HG03066 (cell line): Measurements from ENCODE around the gene RETN.

Source experiments
- ATAC-seq: cut with Tn5 transposase; IDR thresholded peaks from one replicate; pipeline ENCODE4 v1.9.1; 2021; ENCODE audit warnings: low read depth; ENCODE audit not compliant: unreplicated experiment

Gene RETN

DNA sequence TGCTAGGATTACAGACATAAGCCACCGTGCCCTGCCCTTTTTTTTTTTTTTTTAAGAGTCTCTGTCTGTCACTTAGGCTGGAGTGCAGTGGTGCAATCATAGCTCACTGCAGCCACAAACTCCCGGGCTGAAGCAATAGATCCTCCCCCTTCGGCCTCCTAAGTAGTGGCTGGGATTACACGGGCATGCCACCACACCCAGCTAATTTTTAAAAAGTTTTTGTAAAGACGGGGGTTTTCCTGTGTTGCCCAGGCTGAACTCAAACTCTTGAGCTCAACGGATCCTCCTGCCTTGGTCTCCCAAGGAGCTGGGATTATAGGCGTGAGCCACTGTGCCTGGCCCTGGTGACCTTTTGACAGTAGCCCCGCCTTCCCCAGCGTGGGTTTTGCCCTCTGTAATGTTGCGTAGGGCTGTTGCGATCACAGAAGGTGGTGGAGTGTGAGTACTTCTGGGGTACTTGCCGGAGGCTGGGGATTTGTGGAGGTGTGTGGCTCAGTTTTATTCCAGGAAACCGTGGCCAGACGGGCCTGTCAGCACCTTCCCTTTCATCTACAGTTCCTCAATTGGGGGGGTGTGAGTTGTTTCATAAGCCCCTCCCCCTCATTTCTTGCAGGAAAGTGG is 11.6 kb upstream of the RETN start:
- ATAC-seq = no peak

DNA sequence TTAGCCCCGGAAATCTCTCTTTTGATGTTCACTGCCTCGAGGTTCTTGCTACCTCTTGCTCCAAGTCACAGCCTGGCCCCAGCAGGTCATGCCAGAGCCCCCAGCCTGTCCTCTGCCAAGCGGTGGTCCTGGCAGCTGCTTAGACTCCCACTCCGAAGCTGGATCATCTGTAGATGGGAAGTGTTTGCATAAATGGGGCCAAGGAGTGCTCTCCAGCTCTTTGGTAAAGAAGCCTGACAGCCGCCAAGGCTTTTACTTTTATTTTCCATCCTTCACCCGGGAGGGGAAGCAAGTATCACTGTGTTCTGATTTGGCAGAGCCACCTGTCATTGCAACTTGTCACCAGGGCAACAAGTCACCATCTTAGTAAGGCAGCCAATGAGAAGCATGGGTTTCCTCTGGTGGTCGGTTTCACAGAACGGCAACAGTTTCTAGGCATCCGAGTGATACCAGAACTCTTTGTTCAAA is 10.6 kb upstream of the RETN start:
- ATAC-seq = peak; percentile 75

DNA sequence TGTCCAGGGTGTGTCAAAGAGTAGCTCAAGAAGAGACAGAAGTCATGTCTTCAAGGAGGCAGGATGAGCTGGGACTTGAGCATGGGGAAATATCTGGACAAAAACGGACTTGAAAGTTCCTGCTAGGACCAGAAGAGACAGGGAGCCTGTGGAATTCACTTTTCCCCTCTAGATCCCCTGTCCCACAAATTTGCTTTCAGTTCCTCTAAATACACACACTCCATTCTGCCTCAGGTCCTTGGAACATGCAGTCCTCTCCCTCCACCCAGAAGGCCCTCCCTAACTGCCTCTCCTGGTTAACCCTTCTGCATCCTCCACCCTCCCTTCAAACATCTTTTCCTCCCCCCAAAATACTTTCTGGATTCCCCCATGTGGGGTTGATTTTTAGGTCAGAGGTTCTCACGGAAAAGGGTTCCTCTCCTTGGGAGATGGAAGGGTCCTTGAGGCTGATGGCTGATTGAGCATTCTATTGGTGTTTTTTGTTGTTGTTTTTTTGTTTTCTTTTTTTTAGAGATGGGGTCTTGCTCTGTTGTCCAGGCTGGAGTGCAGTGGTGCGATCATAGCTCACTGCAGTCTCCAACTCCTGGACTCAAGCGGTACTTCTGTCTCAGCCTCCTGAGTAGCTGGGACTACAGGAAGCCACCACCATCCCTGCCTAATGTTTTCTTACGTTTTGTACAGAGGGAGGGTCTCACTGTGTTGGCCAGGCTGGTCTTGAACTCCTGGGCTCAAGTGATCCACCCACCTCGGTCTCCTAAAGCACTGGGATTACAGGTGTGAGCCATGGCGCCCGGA is 6.9 kb upstream of the RETN start:
- no peak for ATAC-seq

DNA sequence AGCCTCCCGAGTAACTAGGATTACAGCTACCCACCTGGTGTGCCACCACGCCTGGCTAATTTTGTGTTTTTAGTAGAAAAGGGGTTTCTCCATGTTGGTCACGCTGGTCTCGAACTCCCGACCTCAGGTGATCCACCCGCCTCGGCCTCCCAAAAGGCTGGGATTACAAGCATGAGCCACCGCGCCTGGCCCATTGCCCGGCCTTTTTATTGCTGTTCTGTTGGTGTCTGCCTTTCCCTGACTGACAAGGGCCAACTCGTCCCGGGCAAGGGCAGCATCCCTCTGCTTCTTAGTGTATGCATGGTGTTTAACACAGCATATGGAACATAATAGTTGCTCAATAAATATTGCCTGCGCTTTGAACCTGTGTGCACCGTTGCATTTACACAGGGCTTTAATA is 6.2 kb upstream of the RETN start:
- ATAC-seq = no peak

DNA sequence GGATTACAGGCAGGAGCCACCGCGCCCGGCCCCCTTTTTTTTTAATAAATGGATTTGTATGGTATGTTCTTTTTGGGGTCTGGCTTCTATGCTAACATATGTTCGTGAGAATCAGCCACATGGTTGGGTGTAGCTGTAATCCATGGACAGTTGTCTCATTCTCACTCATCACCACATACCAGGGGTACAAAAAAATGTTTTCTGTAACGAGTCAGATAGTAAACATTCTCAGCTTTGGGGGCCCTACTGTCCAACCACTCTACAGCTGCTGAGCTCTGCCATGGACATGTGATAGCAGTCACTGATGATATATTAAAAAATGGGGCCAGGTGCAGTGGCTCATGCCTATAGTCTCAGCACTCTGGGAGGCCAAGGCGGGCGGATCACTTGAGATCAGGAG is 5.1 kb upstream of the RETN start:
- no peak for ATAC-seq

DNA sequence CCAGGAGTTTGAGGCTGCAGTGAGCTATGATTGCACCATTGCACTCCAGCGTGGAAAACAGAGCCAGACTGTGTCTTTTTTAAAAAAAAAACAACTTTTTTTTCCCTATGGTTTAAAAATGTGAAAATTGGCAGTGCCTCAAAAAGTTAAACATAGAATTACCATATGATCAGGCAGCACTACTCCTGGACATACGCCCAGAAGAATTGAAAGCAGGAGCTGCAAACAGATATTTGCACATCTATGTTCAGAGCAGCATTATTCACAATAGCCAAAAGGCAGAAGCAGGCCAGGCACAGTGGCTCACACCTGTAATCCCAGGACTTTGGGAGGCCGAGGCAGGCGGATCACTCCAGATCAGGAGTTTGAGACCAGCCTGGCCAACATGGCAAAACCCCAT is 3.8 kb upstream of the RETN start:
- no peak for ATAC-seq

DNA sequence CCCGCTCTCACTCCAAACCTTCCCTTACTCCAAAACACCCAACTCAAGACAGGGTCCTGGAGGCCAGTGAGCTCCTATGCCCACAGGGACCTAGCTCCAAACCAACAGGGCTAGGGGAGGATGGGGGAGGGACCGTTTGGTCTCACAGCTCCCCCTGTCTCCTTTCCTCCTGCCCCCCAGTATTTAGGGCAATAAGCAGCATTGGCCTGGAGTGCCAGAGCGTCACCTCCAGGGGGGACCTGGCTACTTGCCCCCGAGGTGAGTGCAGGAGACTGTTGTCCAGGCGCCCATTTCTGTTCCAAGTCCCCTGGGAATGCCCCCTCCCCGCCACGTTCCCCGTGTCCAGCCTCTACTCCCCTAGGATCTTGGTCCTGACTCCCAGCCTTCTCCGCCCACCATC is 792 bp downstream of the RETN start:
- ATAC-seq = no peak

DNA sequence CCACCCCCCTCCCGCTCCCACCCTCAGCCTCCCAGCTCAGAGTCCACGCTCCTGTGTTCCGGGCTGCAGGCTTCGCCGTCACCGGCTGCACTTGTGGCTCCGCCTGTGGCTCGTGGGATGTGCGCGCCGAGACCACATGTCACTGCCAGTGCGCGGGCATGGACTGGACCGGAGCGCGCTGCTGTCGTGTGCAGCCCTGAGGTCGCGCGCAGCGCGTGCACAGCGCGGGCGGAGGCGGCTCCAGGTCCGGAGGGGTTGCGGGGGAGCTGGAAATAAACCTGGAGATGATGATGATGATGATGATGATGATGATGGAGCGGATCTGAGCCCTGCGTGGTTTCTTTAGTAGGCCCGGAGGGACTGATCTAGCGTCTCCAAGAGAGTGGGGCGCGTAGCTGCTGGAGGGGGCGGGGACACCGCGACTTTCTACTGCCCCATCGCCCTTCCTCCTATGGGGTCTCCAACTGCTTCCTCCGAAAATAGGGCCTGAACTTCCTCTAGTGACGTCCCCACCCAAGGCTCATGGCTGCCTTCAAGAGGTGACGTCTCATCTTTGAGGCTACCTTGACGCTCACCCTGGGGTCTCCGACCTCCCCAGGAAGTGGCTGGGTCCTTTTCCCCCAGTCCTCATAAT is 1.4 kb downstream of the RETN start:
- ATAC-seq = no peak

DNA sequence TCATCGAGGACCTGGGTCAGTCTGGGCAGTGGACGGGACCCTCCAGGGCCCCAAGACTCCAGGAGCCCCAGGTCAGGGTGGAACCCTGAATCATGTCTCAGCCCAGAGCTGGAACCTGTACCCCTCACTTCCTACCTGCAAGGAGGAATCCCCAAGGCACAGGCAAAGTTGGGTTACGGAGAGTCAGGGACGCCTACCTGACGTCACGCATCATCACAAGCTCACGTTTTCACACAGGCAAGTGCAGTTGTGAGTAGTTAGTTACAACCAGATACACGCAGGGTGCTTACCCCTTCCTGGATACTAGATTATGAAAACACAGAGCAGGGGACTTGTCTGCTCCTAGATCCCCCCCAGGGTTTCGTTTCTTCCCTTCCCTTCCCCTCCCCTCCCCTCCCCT is 1.9 kb downstream of the RETN start:
- ATAC-seq = no peak

DNA sequence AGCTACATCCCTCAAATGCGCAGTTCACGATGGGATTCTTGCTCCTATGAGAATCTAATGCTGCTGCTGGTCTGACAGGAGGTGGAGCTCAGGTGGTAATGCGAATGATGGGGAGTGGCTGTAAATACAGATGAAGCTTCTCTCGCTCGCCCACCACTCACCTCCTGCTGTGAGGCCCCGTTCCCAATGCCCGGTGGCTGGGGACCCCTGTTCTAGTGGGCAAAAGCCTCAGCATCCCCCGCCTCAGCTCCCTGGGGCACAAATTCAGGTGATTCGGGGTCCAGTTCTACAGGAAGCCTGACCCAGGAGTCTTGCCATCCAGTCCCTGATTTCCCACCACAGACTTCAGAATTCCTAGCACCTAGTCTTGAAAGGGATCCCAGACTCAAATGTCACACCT is 3.7 kb downstream of the RETN start:
- no peak for ATAC-seq

DNA sequence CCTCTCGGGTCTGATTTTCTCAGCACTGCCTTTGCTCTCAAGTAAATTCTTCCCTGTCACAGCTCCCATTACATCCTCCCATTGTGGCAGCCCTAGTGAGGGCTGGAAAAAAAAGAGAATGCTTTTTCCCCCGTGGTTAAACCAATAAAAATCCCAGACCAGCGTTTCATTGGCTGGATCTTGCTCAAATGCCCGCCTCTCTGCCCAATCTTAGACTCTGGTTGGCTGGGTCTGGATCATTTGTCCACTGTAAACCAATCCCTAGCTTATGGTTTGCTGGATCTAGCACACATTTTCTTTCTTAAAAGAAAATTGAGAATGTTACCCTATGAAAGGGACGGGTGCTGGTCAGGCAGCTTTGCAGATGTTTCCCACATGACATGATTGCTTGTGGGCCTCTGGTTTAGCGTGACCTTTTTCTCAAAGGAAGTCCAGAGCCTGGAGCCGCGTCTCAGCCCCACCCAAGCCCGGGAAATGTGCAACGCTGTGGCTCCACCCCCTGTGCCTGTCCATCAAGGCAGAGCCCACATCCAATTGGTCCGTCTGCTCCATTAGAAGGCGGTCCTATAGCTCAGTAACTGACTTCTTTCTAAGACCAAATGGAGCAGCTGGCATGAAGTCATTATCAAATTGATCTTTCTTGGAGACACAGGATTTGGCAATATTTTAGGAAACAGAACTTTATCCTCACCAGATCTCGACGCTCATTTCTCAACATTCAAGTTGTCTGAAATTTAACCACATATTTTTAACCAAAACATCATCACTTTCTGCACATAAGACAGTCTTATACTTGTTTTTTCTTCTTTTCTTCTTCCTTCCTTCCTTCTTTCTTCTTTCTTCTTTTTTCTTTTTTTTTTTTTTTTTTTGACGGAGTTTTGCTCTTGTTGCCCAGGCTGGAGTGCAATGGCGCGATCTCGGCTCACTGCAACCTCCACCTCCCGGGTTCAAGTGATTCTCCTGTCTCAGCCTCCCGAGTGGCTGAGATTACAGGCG is 5.5 kb downstream of the RETN start:
- no peak for ATAC-seq

DNA sequence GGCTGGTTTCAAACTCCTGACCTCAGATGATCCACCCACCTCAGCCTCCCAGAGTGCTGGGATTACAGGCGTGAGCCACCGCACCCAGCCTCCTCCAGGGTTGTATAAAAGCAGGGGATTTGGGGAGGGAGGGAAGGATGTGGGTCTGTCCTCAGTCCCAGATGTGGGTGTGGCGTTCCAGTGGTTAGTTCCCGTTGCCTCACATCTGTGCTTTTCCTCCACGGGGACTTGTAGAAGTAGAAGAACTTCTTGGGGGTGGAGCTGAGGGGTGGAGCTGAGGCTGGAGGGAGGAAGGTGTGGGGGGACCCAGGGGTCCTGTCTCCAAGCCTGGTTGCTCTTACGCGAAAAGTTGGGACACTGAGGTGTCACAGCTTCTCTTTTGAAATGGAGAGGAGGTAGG is 7.5 kb downstream of the RETN start:
- ATAC-seq = no peak

DNA sequence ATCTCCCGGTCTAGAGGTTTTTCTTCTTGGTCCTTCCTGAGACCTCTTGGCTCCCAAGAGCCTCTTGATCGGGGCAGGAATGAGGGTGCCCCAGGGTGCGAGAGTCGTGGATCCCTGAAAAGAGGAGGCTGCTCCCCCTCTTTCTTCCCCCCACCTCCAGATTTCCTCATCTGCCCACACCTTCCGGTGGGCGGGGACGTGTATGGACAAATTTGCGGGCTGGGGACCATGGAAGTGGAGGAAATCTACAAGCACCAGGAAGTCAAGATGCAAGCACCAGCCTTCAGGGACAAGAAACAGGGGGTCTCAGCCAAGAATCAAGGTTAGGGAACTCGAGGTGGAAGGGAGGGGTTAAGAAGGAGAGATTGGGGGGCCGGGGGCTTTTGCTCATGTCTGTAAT is 8.0 kb downstream of the RETN start, which contains the start of gene MCEMP1:
Gene MCEMP1 (plus strand): TSS at position 237 of the 400 bp plus-strand sequence. CDS start 31 bp downstream, at position 268.
- no peak for ATAC-seq

DNA sequence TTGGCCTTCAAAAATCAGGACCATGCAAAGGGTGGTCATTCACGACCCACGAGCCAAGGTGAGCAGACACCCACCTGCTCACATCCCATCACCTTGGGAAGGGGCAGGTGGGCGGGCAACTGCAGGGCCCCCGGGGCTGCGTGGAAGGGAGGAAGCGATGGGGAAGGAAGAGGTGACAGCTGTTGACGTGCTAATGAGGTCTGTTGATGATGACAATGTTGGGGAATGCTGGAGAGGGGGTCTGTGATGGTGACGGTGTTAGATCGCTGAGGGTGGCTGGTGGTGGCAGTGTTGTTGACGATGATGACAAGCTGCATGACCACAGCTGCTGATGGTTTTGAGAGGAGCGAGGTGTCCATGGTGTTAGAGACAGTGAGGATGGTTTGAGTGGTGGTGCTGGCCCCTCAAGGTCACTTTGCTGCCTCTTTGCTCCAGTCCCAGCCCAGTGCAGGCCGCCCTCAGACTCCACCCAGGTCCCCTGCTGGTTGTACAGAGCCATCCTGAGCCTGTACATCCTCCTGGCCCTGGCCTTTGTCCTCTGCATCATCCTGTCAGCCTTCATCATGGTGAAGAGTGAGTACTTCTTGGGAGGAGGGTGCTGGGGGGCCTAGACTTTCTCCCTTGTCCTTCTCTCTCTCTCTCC is 8.9 kb downstream of the RETN start:
- ATAC-seq = no peak

DNA sequence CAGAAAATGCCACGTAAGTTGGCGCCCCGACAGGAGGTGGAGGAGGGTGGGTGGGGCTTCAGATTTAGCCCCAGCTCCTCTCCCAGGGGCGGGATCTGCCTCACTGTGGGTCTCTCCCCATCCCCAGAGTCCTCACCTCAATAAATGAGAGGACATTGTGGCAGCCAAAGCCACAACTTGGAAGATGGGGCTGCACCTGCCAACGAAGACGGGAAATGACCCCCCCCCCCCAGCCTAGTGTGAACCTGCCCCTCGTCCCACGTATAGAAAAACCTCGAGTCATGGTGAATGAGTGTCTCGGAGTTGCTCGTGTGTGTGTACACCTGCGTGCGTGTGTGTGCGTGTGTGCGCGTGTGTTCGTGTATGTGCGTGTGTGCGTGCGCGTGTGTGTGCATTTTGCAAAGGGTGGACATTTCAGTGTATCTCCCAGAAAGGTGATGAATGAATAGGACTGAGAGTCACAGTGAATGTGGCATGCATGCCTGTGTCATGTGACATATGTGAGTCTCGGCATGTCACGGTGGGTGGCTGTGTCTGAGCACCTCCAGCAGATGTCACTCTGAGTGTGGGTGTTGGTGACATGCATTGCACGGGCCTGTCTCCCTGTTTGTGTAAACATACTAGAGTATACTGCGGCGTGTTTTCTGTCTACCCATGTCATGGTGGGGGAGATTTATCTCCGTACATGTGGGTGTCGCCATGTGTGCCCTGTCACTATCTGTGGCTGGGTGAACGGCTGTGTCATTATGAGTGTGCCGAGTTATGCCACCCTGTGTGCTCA is 10.3 kb downstream of the RETN start:
- no peak for ATAC-seq

DNA sequence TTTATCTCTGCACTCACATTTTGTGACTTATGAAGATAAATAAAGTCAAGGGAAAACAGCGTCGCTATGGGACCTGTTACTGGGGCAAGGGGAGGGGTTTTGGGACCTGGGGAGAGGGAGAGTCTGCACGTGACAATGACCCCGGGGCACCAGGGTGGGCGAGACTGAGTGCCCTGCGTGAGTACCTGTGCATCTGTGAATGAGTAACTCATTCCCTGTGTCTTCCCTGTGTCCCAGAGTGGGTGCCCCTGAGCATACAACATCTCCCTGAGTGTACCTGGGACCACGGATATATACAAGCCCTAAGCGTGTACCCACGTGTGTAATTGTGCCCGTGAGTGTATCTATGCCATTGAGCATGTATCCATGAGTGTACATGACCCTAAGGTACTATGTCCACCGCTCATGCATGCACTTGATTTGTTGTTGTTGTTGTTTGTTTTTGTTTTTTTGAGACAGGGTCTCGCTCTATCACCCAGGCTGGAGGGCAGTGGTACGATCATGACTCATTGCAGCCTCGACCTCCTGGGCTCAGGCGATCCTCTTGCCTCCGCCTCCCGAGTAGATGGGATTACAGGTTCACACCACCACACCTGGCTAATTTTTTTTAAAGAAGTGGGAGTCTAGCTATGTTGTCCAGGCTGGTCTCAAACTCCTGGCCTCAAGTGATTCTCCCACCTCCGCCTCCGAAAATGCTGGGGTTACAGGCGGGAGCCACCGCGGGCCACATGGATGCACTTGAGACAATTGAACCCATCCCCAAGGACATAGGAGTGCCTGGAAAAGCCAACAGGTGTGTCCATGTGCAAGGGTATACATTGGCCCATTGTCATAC is 11.1 kb downstream of the RETN start:
- ATAC-seq = no peak

DNA sequence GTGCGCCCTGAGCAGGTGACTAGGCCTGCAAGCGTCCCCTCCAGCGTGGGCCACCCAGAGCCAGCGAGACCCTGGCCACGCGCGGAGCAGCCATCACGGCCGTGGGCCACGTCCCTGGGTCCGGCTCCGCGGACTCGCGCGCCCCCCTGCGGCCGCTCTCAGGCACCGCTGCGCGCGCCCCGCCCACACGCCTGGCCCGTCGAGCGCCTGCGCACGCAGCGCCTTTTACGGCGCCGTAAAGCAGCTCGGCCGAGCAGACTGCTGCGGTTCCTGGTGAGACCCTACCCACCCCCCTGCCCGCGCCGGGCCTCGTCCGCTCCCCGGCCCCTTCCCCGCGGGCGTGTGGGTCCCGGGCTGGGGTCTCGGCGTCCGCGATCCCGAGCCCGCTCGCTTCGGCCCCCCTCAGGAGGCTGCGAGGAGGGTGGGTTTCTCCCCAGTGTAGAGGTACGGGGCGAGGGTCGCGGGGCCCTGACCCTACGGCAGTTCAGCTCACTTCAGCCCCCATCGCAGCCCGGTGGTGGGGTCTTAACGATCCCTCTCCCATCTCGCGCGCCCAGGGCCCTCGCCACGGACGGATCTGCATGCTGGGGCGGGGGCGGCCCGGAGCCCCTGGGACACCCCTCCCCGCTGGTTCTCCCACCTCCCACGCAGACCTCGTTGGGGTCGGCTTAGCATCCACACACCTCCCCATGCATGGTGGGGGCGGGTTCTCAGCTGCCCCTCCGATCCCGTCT is 11.9 kb downstream of the RETN start, which contains the start of gene TRAPPC5:
Gene TRAPPC5 (plus strand): TSS at position 228 of the 734 bp plus-strand sequence. CDS start 1,421 bp downstream, outside the sequence.
- ATAC-seq = no peak
